GM19193 (cell line): ENCODE data around the gene LIPC.

ENCODE experiments used
- POLR2A ChIP-seq: IDR thresholded peaks from 4 replicates; pipeline ENCODE4 v1.6.1; 2011; ENCODE audit not compliant: insufficient read depth, insufficient read length; ENCODE audit errors: extremely low read depth

Gene LIPC

DNA sequence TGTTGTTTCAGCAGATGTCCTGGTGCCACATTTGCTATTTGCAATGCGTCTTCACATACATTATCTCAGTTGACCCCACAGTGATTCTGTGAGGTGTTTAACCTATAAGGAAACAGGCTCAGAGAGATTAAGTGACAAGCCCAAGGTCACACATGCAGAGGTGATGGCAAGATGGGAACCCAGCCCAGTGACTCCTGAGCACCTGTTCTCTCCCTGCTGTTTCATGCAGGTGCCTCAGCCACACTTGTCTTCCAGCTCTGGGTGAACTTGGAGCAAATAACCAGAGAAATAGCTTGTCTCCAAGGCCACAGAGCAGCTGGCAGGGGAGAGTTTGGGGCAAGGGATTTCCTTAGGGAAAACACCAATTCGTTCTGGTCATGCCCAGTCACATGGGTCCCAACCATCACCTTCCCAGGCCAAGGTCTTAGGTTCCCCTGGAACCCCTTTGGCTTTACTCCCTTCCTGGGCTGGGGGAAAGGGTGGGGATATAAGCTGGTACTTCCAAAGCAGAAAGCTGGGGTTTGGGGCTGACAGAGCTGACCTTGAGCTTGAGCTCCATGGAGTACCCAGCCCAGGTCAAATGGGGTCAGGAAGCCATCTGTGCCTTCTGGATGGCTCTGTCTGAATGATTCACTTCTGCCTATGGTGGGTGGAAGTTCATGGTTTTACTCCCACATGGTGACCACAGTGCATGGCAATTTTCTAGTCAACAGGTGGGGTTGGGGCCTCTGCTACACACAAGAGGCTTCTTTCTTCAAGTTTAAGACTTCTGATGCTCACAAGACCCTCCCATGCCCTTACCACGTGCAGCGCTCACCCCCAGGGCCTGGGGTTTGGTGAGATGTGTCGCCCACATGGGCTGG is 22.4 kb downstream of the LIPC start:
- TF ChIP-seq POLR2A = no peak

DNA sequence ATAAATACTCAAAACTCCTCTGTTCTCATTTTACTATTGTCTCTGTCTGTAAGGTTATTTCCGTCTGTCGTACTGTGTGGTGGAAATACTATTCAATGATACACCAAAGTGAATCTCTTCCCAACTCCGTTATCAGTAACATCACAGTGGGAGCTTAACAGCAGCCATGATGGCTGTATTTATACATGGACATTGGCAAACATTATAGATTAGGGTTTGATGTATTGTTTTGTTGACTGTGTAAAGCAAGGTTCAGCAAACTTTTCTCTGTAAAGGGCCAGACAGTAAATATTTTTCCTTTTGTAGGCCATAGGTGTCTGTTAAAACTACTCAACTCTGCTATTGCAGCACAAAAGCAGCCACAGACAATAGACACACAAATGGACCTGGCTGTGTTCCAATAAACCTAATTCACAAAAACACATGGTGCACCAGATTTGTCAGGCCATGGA is 23.2 kb downstream of the LIPC start:
- TF ChIP-seq POLR2A = no peak

- TF ChIP-seq POLR2A = no peak
Observed at GRCh38 chr15:58457466-58457965, 25.7 kb downstream of the LIPC start.

GRCh38 chr15:58458076-58458475 is 26.3 kb downstream of the LIPC start:
- TF ChIP-seq POLR2A = no peak

DNA sequence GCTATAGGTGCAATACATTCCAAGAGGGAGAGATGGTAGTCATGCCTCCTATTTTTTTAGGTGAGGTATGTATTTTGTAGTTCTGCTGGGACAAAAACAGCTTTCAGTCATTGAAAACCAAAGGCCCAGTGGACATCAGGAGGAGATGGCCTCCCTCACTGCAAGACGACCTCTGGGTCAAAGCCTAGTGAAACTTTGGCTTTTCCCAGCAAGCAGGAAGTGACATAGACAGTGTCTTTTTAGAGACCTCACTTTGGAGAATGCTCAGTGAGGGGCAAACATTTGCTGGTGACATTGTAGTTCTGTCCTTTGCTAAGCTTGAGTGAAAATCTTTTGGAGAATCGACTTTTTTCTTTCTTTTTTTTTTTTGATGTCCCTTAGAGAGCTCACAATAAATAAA is 27.3 kb downstream of the LIPC start:
- no peak for TF ChIP-seq POLR2A

GRCh38 chr15:58459560-58459959 is 27.8 kb downstream of the LIPC start:
- no peak for TF ChIP-seq POLR2A

DNA sequence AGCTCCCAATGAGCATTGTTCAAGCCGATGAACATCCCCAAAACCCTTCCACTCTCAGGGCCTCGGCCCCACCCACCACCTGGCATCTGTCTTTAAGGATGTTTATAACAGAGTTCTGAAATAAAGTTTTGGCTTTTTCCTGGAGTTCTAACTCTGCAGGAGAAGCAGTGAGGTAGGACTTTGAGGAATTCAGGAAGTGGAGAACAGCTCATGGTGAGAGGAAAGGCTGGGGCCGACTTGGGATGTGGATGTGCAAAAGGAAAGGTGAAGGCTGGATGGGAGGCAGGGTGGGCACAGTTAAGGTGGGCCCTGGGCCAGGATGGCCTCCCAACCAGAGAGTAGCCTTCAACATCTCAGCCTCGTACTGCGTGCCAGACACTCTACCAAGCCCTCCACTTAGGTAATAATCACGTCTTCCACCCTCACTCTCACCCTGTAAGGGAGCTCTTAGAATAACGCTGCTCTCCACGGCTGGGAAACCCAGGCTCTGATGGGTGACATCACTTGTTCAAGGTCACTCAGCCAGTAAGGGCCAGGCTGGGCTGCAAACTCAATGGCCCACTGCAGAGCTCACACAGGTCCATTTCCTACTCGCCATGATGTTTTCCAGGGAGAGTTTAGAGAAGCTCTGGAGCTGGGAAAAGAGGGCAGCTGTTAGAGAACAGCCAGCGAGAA is 28.5 kb downstream of the LIPC start:
- no peak for TF ChIP-seq POLR2A

DNA sequence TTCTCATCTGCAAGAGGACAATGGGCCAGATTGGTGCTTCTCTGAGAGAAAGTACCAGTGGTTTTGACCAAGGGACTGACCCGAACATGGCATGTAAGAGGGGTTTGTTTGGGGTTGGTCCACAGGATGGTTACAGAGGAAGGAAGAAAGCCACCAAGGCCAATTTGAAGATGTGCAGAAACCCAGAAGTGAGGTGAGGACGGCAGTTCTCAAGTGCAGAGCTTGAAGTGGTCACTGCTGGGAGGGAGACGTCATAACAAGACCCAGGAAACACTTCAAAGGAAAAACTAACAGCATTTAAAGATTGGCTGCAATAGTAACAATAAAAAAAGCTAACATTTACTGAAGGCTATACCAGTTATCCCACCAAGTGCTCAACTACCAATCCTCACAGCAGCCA is 29.1 kb downstream of the LIPC start:
- no peak for TF ChIP-seq POLR2A

- no peak for TF ChIP-seq POLR2A
Observed at GRCh38 chr15:58462547-58462946, 30.8 kb downstream of the LIPC start.

DNA sequence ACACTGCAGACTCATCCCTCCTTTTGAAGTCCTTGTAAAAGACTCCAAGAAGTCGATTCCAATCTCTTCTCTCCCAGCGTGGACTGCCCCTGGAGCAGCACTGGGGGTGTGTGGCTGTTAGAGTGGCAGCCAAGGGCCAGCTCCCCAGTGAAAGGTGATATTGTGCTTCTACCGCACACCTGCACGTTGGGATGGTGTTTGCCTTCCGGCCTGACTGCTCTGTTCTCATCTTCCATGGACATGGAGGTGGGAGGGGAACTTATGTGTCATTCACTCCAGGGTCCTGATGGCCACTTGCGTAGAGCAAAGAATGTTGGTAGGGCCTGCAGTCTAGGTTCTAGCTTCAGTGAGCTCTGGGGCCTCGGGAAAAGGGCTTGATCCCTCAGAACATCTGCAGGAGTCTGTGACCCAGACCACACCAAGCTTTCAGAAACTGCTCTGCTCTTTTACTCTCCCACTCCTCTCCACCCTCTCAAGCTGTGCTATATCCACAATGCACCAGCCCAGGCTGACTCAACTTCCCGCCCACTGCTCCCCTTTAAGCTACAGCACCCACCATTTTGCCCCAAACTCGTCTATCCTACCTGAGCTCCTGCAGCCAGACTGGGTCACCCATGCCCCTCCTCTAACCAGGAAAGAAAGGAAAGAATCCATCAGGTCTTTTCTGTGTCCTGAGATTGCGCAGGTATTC is 31.3 kb downstream of the LIPC start:
- no peak for TF ChIP-seq POLR2A

GRCh38 chr15:58463815-58464650 is 32.2 kb downstream of the LIPC start:
- no peak for TF ChIP-seq POLR2A

DNA sequence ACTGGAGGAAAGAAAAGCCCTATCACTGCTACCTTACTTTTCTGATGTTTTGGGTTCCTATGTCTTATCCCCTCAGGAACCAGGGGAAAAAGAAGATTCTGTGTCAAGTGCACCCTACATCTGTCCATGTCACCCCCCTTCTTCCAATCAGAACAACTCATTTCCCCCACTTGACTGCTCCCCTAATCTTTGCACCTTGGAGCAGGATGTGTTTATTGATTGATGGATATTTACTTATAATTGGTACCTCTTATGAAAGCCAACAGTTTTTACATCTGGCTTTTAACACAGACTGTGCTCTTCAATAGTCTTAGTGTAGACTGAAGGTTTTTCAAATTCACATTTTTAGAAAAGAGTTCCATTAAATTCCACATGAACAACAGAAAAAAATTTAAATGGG is 33.3 kb downstream of the LIPC start:
- no peak for TF ChIP-seq POLR2A

GRCh38 chr15:58465866-58466517 is 34.2 kb downstream of the LIPC start:
- no peak for TF ChIP-seq POLR2A

GRCh38 chr15:58466566-58466965 is 34.8 kb downstream of the LIPC start:
- no peak for TF ChIP-seq POLR2A
